CD4-positive, alpha-beta T cell (primary cell): Measurements from ENCODE around the gene TRAPPC14. TPM values are rescaled to one million over a fixed set of nuclear protein-coding genes. Genes with fewer than 3 reads are reported as not detected.
"Not testable (repeated sequence)": the region's sequence is repeated elsewhere in the genome, so short reads cannot be mapped to it uniquely, and the experiment has no call there.

Source experiments
- ATAC-seq: fragments of 200-7000 bp; cut with Tn5 transposase; one replicate; pipeline ENCODE4 v1.10.0; 2022; ENCODE audit warnings: mild to moderate bottlenecking; ENCODE audit not compliant: poor library complexity
- CTCF ChIA-PET: fragments of 350-600 bp; sonication (Branson Sonifier 250); formaldehyde crosslinking; loops from one replicate; lab custom pipeline; 2021; ENCODE audit warnings: antibody characterized with exemption, inconsistent platforms; lab: Charles Lee
- POLR2A ChIA-PET: fragments of 350-600 bp; sonication (Branson Sonifier 250); formaldehyde crosslinking; loops from one replicate; lab custom pipeline; 2021; ENCODE audit warnings: antibody characterized with exemption, inconsistent platforms; lab: Charles Lee
- DNase-seq, 14 experiments: peaks; one replicate each; pipeline ENCODE4 v3.0.0-alpha.2; 2013 to 2020; ENCODE audit warnings: mixed read lengths in 2 of 14
- H3K27ac ChIP-seq, 2 donors: one replicate each; pipeline versions ENCODE4 v1.5.1 to v1.7.0; 2013; ENCODE audit warnings: low read length in 2 of 2, low read depth in 1 of 2, mild to moderate bottlenecking in 1 of 2
- H3K27me3 ChIP-seq, 2 experiments: 1 replicate in 1 of 2; 2 replicates in 1 of 2; pipeline versions ENCODE4 v1.6.1 to v1.7.0; 2013; ENCODE audit warnings: low read length in 2 of 2, control low read depth in 1 of 2, mild to moderate bottlenecking in 1 of 2, moderate library complexity in 1 of 2; ENCODE audit not compliant: insufficient read depth in 2 of 2, control insufficient read depth in 1 of 2
- H3K36me3 ChIP-seq: one replicate; pipeline ENCODE4 v1.6.1; 2013; ENCODE audit warnings: low read length, control low read depth; ENCODE audit not compliant: insufficient read depth
- H3K4me1 ChIP-seq: one replicate; pipeline ENCODE4 v1.6.1; 2013; ENCODE audit warnings: low read length, control low read depth; ENCODE audit not compliant: insufficient read depth
- H3K4me3 ChIP-seq: one replicate; pipeline ENCODE4 v1.5.1; 2013; ENCODE audit warnings: mild to moderate bottlenecking, low read length, moderate library complexity
- H3K9me3 ChIP-seq, 2 experiments: 1 replicate in 1 of 2; 2 replicates in 1 of 2; pipeline versions ENCODE4 v1.6.1 to v1.7.0; 2013; ENCODE audit warnings: low read length in 2 of 2, mild to moderate bottlenecking in 2 of 2, control low read depth in 1 of 2, moderate library complexity in 1 of 2; ENCODE audit not compliant: control insufficient read depth in 1 of 2, insufficient read depth in 1 of 2
- H3K27ac Mint-ChIP-seq: one replicate; pipeline ENCODE4 v1.8.0; 2020; ENCODE audit warnings: mixed read lengths
- H3K27me3 Mint-ChIP-seq: one replicate; pipeline ENCODE4 v1.8.0; 2021; ENCODE audit warnings: mixed read lengths
- H3K36me3 Mint-ChIP-seq: one replicate; pipeline ENCODE4 v1.8.0; 2021; ENCODE audit warnings: low read depth, mixed read lengths
- H3K4me1 Mint-ChIP-seq: one replicate; pipeline ENCODE4 v1.8.0; 2021; ENCODE audit warnings: low read depth, mixed read lengths
- H3K4me3 Mint-ChIP-seq: one replicate; pipeline ENCODE4 v1.8.0; 2020; ENCODE audit warnings: mild to moderate bottlenecking, mixed read lengths
- H3K9me3 Mint-ChIP-seq: one replicate; pipeline ENCODE4 v1.8.0; 2020; ENCODE audit warnings: mixed read lengths
- CTCF ChIP-seq: fragments of 200-600 bp; IDR thresholded peaks from one replicate; pipeline ENCODE4 v1.8.0; 2022; ENCODE audit warnings: antibody characterized with exemption, mild to moderate bottlenecking
- intact Hi-C, 2 experiments: fragments of 100-400 bp; cut with DNase I in 1 of 2; cut with micrococcal nuclease in 1 of 2; formaldehyde crosslinking; loops; one replicate each; pipeline versions ENCODE4 v1.15.1 to v1.9.0; 2023 to 2025; cut with DNase I, micrococcal nuclease
- total RNA-seq, 174 experiments: library from RNA in 2 of 174; stranded (reverse) in 2 of 174; gene quantifications; one replicate each; pipeline ENCODE4 v1.2.3 and lab custom pipeline; 2021 to 2026

The TRAPPC14 gene
- total RNA-seq, 2 experiments from 2014 or later: 37.9 to 42.6 TPM

- H3K36me3 Mint-ChIP-seq: no peaks in the 10 kb centered on the region
- CTCF ChIA-PET: interaction anchor here (1.2 kb wide), 1 partner anchor 10 kb away, joined by 5 read pairs; no protein-coding TSS in a partner anchor
- no peaks in the 10 kb centered on the region for H3K9me3 Mint-ChIP-seq
- peaks cover 13% of the 10 kb centered on the region for H3K4me1 Mint-ChIP-seq
- Histone ChIP-seq H3K4me1 (peaks cover 2% of the 10 kb centered on the region), H3K27me3 (no peaks in the 10 kb centered on the region), H3K27ac (no peak overlapping the region), H3K36me3 (no peaks in the 10 kb centered on the region), H3K9me3 (no peaks in the 10 kb centered on the region), H3K4me3 (no peak overlapping the region)
- no peak overlapping the region for H3K27ac Mint-ChIP-seq
- DNase-seq: no peak
- H3K27me3 Mint-ChIP-seq: no peaks in the 10 kb centered on the region
- POLR2A ChIA-PET: no interaction called here
- no peak overlapping the region for H3K4me3 Mint-ChIP-seq
- no peak for TF ChIP-seq CTCF
- intact Hi-C loops: no loop called here
- ATAC-seq: no peak
These were observed 39.7 kb upstream of the TRAPPC14 start for GRCh38 chr7:100198266-100198665.

- H3K27me3 Mint-ChIP-seq, H3K36me3 Mint-ChIP-seq, H3K27ac Mint-ChIP-seq, ATAC-seq, H3K27me3 ChIP-seq, H3K36me3 ChIP-seq, H3K9me3 Mint-ChIP-seq, DNase-seq, H3K9me3 ChIP-seq, H3K4me3 ChIP-seq, H3K4me1 ChIP-seq, H3K4me3 Mint-ChIP-seq, H3K27ac ChIP-seq: not testable (repeated sequence)
- ChIA-PET POLR2A (interaction anchor here (0.6 kb wide), 1 partner anchor 750 kb away, joined by 3 read pairs; no protein-coding TSS in a partner anchor), CTCF (interaction anchor here (1.2 kb wide), 1 partner anchor 13 kb away, joined by 3 read pairs; no protein-coding TSS in a partner anchor)
- intact Hi-C loops: loop anchor here in 1 of 2 experiments (2.0 kb wide), 1 partner anchor 15 kb away; no protein-coding TSS in a partner anchor
- peaks cover 34% of the 10 kb centered on the region for H3K4me1 Mint-ChIP-seq
These were observed 37.4 kb upstream of the TRAPPC14 start for GRCh38 chr7:100195901-100196322.

GRCh38 chr7:100195222-100195621 is 36.7 kb upstream of the TRAPPC14 start:
- H3K36me3 ChIP-seq: no peaks in the 10 kb centered on the region
- H3K27me3 ChIP-seq: no peaks in the 10 kb centered on the region
- no peaks in the 10 kb centered on the region for H3K9me3 Mint-ChIP-seq
- no peak overlapping the region for H3K27ac ChIP-seq
- no peaks in the 10 kb centered on the region for H3K36me3 Mint-ChIP-seq
- POLR2A ChIA-PET: no interaction called here
- no peak for ATAC-seq
- H3K27me3 Mint-ChIP-seq: no peaks in the 10 kb centered on the region
- CTCF ChIA-PET: interaction anchor here (1.2 kb wide), 1 partner anchor 13 kb away, joined by 3 read pairs; no protein-coding TSS in a partner anchor
- peaks cover 40% of the 10 kb centered on the region for H3K4me1 Mint-ChIP-seq
- no peak overlapping the region for H3K27ac Mint-ChIP-seq
- TF ChIP-seq CTCF: no peak
- H3K4me1 ChIP-seq: peaks cover 2% of the 10 kb centered on the region
- H3K9me3 ChIP-seq: no peaks in the 10 kb centered on the region
- H3K4me3 Mint-ChIP-seq: no peak overlapping the region
- intact Hi-C loops: loop anchor here in 1 of 2 experiments (2.0 kb wide), 1 partner anchor 16 kb away; no protein-coding TSS in a partner anchor
- no peak overlapping the region for H3K4me3 ChIP-seq
- DNase-seq: no peak
